Panc1 (cell line): ENCODE results near the gene NUP98. TPM values are rescaled to one million over a fixed set of nuclear protein-coding genes. Genes with fewer than 3 reads are reported as not detected.

ENCODE experiments used
- ATAC-seq: fragments of 200-7000 bp; cut with Tn5 transposase; 2 replicates; pipeline ENCODE4 v1.9.1; 2020; ENCODE audit warnings: mild to moderate bottlenecking, moderate library complexity
- BruUV-seq: library from RNA; stranded (reverse); fragments of 400-500 nt; replicated peaks from 2 replicates; lab custom pipeline; 2021; lab: Mats Ljungman, UMichigan
- CTCF ChIA-PET: fragments of 300-600 bp; sonication (Branson Sonifier 250); formaldehyde crosslinking; loops from one replicate; lab custom pipeline; 2022; ENCODE audit warnings: antibody characterized with exemption; lab: Charles Lee
- POLR2A ChIA-PET: fragments of 300-600 bp; sonication (Branson Sonifier 250); formaldehyde crosslinking; loops from one replicate; lab custom pipeline; 2022; ENCODE audit warnings: antibody characterized with exemption; lab: Charles Lee
- DNase-seq: peaks from one replicate; pipeline ENCODE4 v3.0.0-alpha.2; 2010; ENCODE audit warnings: low read depth, low spot score
- H3K27ac ChIP-seq: 2 replicates; pipeline ENCODE4 v1.5.1; 2011; ENCODE audit warnings: mild to moderate bottlenecking, low read length, inconsistent platforms
- H3K27me3 ChIP-seq: fragments of 200-500 bp; sonication (Bioruptor generic); 2 replicates; pipeline ENCODE4 v1.6.0; 2014; ENCODE audit warnings: low read length, inconsistent platforms; ENCODE audit not compliant: control insufficient read depth, insufficient read depth
- H3K36me3 ChIP-seq: fragments of 200-500 bp; sonication (Bioruptor generic); 2 replicates; pipeline ENCODE4 v1.5.1; 2014; ENCODE audit warnings: inconsistent platforms, mild to moderate bottlenecking, low read length, moderate library complexity; ENCODE audit not compliant: control insufficient read depth, insufficient read depth
- H3K4me1 ChIP-seq: 2 replicates; pipeline ENCODE4 v1.5.1; 2011; ENCODE audit warnings: inconsistent platforms, mild to moderate bottlenecking, low read length, moderate library complexity; ENCODE audit not compliant: control insufficient read depth, insufficient read depth
- H3K4me3 ChIP-seq, 2 experiments: 2 replicates each; pipeline ENCODE4 v1.5.1; 2011 to 2012; ENCODE audit warnings: low read depth in 2 of 2, low read length in 2 of 2, mild to moderate bottlenecking in 2 of 2, inconsistent platforms in 1 of 2, moderate library complexity in 1 of 2
- H3K9me3 ChIP-seq: fragments of 200-500 bp; sonication (Bioruptor generic); 2 replicates; pipeline ENCODE4 v1.5.1; 2014; ENCODE audit warnings: low read depth, mild to moderate bottlenecking, inconsistent platforms, low read length, moderate library complexity; ENCODE audit not compliant: control insufficient read depth, insufficient read depth
- CTCF ChIP-seq: fragments of 450-650 bp; IDR thresholded peaks from 2 replicates; pipeline ENCODE4 v1.5.1; 2017; ENCODE audit warnings: mild to moderate bottlenecking
- POLR2AphosphoS5 ChIP-seq: IDR thresholded peaks from 2 replicates; pipeline ENCODE4 v1.6.1; 2012; ENCODE audit warnings: mild to moderate bottlenecking, low read depth, low read length, moderate library complexity
- SIN3A ChIP-seq: IDR thresholded peaks from 2 replicates; pipeline ENCODE4 v1.6.1; 2012; ENCODE audit warnings: low read depth, mild to moderate bottlenecking, low read length, moderate library complexity, borderline replicate concordance; ENCODE audit not compliant: insufficient read depth
- TCF7L2 ChIP-seq: IDR thresholded peaks from 2 replicates; pipeline ENCODE4 v1.6.1; 2011; ENCODE audit warnings: mild to moderate bottlenecking, low read depth, low read length, inconsistent platforms
- in situ Hi-C: cut with HindIII; loops from 2 replicates; pipeline ENCODE4 v1.10.0; 2016; ENCODE audit warnings: low sequenced_read_pairs, low pct_unique_long_range_greater_than_20kb
- intact Hi-C: fragments of 100-400 bp; cut with micrococcal nuclease; formaldehyde crosslinking; loops from one replicate; pipeline ENCODE4 v1.10.0; 2022; ENCODE audit not compliant: unreplicated experiment
- total RNA-seq: library from RNA; stranded (reverse); gene quantifications from one replicate; pipeline ENCODE4 v1.2.1, GENCODE V29; 2021; ENCODE audit not compliant: unreplicated experiment
- TF ChIP-seq, protein P1 (sequence below), 2 experiments: IDR thresholded peaks; 2 replicates each; pipeline ENCODE4 v1.6.1; 2011 to 2012; ENCODE audit warnings: low read depth in 2 of 2, control low read depth in 1 of 2, low read length in 1 of 2, mild to moderate bottlenecking in 1 of 2, moderate library complexity in 1 of 2; ENCODE audit not compliant: insufficient read depth in 1 of 2

The NUP98 gene
- total RNA-seq, 1 experiment from 2014 or later: 244 TPM

DNA sequence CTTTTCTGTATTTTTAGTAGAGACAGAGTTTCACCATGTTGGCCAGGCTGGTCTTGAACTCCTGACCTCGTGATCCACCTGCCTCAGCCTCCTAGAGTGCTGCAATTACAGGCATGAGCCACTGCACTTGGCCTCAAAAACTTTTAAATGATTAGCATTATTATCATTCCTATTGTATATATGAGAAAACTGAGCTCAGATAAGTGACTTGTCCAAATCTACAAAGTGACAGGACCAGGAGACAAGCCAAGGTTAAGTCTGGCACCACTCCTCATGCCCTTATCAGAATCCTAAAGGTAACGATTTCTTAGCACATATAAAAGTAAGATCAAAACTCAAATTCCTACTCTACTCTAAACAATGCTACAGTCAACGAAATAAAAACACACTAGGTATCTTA is 94.0 kb downstream of the NUP98 start:
- H3K27me3 ChIP-seq: no peaks in the 10 kb centered on the region
- ChIA-PET POLR2A (no interaction called here), CTCF (no interaction called here)
- DNase-seq (no peak), ATAC-seq (no peak)
- H3K4me3 ChIP-seq: no peak overlapping the region
- H3K4me1 ChIP-seq: no peaks in the 10 kb centered on the region
- intact Hi-C loops: no loop called here
- H3K36me3 ChIP-seq: peaks cover 76% of the 10 kb centered on the region
- TF ChIP-seq SIN3A (no peak), POLR2AphosphoS5 (no peak), TCF7L2 (no peak), CTCF (no peak)
- TF ChIP-seq, protein P1, sequence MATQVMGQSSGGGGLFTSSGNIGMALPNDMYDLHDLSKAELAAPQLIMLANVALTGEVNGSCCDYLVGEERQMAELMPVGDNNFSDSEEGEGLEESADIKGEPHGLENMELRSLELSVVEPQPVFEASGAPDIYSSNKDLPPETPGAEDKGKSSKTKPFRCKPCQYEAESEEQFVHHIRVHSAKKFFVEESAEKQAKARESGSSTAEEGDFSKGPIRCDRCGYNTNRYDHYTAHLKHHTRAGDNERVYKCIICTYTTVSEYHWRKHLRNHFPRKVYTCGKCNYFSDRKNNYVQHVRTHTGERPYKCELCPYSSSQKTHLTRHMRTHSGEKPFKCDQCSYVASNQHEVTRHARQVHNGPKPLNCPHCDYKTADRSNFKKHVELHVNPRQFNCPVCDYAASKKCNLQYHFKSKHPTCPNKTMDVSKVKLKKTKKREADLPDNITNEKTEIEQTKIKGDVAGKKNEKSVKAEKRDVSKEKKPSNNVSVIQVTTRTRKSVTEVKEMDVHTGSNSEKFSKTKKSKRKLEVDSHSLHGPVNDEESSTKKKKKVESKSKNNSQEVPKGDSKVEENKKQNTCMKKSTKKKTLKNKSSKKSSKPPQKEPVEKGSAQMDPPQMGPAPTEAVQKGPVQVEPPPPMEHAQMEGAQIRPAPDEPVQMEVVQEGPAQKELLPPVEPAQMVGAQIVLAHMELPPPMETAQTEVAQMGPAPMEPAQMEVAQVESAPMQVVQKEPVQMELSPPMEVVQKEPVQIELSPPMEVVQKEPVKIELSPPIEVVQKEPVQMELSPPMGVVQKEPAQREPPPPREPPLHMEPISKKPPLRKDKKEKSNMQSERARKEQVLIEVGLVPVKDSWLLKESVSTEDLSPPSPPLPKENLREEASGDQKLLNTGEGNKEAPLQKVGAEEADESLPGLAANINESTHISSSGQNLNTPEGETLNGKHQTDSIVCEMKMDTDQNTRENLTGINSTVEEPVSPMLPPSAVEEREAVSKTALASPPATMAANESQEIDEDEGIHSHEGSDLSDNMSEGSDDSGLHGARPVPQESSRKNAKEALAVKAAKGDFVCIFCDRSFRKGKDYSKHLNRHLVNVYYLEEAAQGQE (IDR thresholded peaks at IDR 0.05; ENCODE audit: insufficient read depth in 1 of 2, low read depth in 2 of 2, low read length in 1 of 2): no peak
- BruUV-seq: no TSS peak
- in situ Hi-C loops: no loop called here
- no peak overlapping the region for H3K27ac ChIP-seq
- H3K9me3 ChIP-seq: no peaks in the 10 kb centered on the region

DNA sequence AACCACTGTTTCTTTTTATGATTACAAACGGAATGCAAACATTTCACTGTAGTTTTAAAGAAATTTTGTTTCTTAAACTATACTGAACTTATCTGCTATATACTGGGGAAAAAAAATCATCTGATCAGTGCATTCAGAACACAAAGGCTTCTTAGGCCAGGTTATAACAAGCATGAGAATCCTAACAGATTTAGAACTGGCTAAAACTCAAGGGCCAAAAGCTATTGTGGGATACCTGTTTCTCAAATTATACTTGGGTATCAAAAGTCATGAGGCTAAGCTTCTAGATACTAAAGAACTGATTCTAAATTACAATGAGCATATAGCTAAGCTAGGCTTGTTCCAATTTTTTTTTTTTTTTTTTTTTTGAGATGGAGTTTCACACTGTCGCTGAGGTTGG is 96.4 kb downstream of the NUP98 start:
- peaks cover 77% of the 10 kb centered on the region for H3K36me3 ChIP-seq
- ChIA-PET POLR2A (no interaction called here), CTCF (no interaction called here)
- H3K27me3 ChIP-seq: no peaks in the 10 kb centered on the region
- no peak for ATAC-seq
- H3K4me3 ChIP-seq: no peak overlapping the region
- no peak for TF ChIP-seq SIN3A
- TF ChIP-seq, protein P1 (IDR thresholded peaks at IDR 0.05; ENCODE audit: insufficient read depth in 1 of 2, low read depth in 2 of 2, low read length in 1 of 2): no peak
- TF ChIP-seq CTCF: no peak
- no peak for TF ChIP-seq TCF7L2
- no peak for TF ChIP-seq POLR2AphosphoS5
- DNase-seq: no peak
- no peaks in the 10 kb centered on the region for H3K9me3 ChIP-seq
- BruUV-seq: no TSS peak
- no peaks in the 10 kb centered on the region for H3K4me1 ChIP-seq
- in situ Hi-C loops: no loop called here
- no peak overlapping the region for H3K27ac ChIP-seq
- intact Hi-C loops: no loop called here
